Activated CD8-positive, alpha-beta memory T cell treated with anti-CD3 and anti-CD28 coated beads, Interleukin-2, amount 50 U/mL, for 4 hours (primary cell): ENCODE data around the gene EXD3.
A peak's percentile ranks its signal among the peaks of the same experiment; 100 is the strongest.

Experiments
- DNase-seq: peaks from one replicate; pipeline ENCODE4 v3.0.0-alpha.2; 2020

EXD3 gene

DNA sequence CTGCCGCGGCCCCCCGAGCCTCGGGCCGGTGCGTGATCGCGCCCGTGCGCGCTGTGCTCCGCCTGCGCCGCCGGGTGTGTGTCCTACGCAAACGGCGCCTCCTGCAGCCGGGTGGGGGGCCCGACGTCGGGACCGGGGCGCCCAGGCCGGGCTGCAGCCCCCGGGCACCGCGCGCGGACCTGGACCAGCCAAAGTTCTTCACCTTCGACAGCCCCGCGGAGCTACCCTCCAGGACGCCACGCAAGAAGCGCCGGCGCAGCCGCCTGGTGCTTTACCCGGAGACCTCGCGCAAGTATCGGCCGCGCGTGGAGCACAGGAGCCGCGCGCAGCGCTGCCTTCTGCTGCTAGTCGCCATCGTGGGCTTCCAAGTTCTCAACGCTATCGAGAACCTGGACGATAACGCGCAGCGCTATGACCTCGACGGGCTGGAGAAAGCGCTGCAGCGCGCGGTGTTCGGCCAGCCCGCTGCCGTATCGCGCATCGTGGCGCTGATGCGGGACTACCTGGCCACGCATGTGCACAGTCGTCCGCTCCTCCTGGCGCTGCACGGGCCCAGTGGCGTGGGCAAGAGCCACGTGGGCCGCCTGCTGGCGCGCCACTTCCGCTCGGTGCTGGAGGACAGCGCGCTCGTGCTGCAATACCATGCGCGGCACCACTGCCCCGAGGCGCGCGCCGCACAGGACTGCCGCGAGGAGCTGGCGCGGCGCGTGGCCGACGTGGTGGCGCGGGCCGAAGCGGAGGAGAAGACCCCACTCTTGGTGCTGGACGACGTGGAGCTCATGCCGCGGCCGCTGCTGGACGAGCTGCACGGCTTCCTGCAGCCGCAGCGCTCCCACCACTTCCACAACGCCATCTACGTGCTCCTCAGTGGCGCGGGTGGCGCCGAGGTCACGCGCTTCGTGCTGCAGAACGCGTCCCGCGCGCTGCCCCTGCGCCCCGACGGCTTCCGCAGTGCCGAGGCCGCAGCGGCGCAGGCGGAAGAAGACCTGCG is 143.9 kb downstream of the EXD3 start:
- DNase-seq: no peak

DNA sequence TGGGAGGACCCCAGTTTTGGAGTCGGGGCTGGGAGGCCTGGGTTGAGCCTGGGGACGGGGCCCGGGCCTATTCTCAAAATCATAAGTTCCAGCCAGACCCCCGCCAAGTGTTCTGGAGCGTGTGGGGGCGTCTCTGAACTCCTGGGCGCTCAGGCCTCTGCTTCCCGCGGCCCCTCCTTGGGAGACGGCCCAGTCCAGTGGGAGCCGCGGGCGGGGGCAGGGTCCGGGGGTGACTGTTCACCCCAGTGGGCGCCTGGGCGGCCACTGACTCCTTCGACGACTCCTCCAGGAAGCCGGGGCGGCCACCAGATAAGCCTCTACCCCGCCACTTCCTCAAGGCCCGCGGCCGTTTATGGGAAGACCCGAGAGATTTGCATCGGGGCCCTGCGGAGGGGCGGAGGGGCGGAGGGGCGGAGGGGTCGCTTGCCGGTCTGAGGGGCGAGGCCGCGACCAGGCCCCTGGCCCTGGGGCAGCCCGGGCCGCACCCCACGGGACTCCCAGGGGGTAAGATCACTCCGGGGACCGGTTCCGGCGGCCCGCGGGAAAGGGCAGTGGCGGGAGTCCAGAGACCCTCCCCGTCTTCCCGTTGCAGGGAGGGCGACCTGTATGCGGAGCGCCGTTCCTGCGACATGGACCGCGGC is 144.8 kb downstream of the EXD3 start:
- DNase-seq: no peak

DNA sequence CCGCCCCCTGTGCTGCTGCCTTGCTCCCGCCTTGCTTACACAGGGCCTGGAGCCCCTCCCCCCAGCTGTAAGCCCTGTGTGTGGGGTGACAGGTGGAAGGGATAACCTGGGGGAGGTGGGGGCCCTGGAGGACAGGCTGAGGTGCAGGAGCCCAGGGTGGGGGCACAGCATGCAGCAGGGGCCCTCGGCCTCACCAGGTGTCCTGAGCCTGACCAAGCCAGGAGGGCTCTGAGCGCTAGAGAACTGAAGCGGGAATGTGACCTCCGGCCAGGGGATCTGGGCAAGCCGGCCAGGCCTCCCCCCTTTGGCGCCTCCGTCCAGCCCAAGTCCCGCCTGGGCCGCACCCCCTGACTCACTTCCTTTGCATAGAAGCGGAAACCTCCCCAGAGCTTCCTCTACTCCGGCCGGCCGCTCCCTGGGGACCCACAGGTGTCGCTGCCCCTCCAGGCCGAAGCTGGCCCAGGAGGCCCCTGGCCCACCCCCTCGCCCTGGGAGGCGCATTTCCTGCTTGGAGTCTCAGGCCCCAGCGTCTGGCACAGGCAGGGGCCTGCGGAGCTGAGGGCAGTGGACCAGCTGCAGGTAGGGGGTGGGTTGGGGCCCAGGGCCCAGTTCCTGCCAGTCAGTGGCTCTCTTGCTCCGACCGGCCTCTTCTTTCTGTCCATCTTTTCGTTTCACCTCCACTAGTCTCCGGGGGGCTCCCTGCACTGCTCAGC is 145.5 kb downstream of the EXD3 start, which contains the start of gene TOR4A:
Gene TOR4A, plus strand, starts transcription at position 398 of the 713 bp plus-strand sequence. CDS start 964 bp downstream, outside the sequence.
- DNase-seq: no peak

DNA sequence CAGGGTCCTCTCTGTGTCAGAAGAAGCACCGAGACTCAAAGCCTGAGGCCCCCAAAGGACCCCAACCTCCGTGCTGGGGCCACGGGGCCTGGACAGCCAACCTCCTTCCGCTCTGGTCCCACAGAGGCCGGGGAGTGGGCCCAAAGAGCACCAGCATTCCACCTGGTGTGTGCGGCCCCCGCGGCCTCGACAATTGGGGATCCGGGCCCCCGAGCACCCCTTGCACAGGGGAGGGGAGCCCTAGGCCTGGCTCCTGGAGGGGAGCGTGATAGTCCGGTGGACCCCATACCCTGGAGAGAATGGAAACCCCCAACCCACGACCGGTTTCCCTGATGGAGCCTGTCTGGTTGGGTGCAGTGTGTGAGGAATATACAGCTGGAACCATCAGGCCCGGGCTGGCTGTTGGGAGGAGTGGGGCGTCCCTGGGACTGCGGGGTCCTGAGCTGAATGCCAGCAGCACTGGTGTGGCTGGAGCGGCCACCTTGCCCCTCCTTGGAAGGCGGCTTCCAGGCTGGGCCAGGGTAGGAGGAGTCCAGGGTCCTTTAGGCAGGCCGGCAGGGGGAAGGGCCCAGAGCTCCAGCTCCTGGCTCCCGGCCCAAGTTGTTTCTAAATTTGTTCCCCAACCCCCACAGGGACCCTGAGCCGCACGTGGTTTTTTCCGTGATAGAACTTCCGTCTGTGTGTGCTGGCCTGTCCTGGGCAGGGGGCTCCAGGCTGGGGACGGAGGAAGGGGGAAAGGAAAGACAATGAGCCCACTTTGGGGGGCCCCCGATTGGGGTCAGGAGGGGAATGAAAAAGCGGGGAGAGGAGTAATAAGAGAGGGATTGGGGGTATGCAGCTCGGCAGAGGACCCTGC is 146.3 kb downstream of the EXD3 start:
- DNase-seq: no peak

DNA sequence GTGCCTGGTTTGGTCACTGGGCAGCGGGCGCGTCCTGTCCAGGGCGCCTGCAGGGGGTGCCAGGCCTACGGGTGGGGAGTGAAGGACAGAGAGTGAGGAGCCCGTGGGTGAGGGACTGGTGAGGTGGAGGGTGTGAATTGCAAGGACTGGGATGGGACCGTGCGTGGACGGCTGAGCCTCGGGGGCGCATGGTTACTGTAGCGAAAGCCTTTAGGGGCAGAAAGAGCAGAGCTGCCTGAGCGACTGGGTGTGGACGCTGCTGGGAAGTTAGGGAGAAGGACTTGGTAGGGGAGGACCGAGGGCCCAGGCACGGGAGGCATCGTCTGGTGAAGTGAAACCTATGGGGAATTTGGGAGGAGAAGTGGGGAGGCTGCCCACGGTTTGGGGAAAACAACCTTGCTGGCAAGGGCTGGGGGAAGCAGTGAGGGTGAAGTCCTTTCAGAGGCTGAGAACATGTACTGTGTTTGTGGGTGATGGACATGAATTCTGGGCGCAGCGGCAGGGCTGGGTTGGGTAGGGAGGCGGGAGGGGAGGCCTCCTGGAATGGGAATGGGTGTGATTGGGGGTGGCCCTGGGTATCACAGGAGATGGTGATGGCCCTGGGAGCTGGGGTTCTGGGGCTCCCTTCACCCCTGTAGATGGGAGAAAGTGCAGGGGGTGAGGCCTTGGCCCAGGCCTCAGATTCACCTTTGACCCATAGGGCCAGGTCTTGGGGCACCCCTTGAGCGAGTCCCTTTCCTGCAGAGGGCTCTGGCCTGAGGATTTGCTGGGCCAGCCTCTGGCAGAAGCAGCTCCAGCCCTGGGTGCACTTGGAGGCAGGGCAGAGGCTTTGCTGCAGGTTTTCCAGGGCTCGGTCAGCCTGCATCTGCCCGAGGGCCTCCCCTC is 147.1 kb downstream of the EXD3 start:
- no peak for DNase-seq

DNA sequence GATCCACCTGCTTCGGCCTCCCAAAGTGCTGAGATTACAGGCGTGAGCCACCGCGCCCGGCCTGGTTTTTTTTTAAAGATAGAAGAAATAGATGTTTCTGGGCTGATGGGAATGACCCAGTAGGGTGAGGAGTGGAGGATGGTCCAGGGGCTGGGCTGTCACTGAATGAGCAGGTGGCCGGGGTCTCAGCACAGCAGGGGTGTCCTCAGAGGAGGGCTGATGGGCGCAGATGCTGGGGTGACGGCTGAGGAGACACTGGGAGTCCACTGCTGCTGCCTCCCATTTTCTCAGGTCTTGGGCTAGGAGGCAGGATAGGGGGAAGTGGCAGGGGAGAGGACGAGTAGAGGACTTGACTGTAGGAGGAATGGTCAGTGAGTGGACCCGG is 147.8 kb downstream of the EXD3 start:
- DNase-seq: no peak

DNA sequence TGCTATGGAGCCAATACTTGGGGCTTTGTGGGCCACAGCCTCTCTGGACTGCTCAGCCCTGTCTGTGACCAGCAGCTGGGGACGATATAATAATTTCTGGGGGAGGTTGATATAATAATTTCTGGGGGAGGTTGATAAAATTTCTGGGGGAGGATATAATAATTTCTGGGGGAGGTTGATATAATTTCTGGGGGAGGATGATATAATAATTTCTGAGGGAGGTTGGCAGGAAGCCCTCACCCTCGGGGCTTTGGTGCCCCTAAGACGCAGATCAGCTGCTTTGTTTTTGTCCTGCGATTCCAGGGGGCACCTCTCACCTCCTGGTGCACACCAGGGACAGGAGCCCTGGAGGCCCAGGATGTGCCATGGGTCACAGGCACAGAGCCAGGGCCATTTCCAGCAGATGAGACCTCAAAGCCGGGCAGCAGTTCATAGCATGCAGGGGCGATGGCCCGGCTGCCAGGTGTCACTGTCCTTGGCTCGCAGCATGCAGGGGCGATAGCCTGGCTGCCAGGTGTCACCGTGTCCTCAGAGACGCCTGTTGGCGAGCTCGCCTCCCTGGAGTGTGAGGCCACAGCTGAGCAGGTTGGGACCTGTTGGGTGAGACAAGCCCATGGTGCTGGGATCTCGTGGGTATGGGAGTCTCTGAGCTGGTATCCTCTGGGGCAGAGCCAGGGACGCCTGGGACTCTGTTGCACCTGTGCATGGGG is 149.2 kb downstream of the EXD3 start:
- DNase-seq: no peak

DNA sequence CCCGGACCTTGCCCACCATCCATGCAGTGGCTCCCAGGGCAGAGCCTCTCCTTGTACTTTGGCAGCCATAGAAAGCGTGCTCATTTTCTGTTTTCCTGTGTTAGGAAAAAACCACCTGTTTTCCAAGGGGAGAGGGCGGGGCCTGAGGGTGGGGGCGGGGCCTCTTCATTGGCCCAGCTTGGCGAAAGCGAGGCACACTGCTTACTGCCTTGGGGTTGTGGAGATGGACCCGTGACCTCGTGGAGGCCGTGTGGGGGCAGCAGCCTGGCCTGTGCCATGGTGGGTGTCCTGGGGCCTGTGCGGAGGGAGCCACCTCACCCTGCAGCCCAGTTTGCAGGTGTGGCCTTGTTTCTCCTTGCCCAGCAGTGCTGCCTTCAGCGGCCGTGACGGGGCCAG is 149.9 kb downstream of the EXD3 start:
- no peak for DNase-seq

DNA sequence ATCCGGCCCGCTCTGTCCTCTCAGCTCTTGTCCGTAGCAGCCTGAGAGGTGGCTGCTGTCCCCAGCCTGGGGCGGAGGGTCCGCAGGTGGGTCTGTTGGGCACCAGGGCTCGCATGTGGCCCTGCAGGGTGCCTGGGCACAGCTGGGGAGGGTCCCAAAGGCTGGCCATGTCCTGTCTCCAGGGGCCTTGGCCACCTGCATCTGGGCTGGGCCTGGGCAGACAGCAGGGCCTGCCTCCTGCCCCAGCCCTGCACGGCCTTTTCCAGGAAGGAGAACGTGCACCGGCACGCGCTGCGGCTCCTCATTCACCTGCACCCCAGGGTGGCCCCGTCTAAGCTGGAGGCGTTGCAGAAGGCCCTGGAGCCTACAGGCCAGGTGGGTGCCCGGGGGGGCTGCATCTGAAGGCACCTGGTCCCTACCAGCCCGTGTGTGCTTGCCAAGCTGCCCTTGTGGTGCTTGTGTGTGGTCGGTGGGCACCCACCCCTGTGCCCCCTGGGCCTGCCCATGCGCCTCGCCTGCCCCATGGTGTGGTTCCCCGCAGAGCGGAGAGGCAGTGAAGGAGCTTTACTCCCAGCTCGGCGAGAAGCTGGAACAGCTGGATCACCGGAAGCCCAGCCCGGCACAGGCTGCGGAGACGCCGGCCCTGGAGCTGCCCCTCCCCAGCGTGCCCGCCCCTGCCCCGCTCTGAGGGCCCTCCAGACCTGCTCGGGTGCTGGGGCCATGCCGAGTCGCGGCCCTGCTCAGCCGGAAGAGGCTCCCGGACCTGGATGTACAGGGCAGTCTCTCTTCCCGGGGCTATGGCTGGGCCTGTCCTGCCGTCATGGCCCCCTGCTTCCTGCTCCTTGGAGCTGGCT is 150.5 kb downstream of the EXD3 start:
- DNase-seq: no peak

DNA sequence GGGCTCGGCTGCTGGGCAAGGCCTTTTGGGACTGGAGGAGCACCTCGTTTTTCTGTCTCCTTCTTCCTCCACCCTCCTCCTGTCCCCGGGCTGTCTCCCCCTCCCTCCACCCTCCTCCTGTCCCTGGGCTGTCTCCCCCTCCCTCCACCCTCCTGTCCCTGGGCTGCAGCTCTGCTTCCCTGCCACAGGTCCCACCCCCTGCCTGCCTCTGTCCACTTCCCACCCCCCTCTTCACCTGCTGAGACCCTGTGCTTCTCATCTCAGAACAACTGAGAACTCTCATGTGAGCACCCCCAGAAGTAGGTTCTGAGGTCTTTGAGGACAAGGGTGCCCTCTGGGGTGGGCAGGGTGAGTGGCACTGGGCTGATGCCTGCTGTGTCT is 151.3 kb downstream of the EXD3 start:
- DNase-seq: no peak

DNA sequence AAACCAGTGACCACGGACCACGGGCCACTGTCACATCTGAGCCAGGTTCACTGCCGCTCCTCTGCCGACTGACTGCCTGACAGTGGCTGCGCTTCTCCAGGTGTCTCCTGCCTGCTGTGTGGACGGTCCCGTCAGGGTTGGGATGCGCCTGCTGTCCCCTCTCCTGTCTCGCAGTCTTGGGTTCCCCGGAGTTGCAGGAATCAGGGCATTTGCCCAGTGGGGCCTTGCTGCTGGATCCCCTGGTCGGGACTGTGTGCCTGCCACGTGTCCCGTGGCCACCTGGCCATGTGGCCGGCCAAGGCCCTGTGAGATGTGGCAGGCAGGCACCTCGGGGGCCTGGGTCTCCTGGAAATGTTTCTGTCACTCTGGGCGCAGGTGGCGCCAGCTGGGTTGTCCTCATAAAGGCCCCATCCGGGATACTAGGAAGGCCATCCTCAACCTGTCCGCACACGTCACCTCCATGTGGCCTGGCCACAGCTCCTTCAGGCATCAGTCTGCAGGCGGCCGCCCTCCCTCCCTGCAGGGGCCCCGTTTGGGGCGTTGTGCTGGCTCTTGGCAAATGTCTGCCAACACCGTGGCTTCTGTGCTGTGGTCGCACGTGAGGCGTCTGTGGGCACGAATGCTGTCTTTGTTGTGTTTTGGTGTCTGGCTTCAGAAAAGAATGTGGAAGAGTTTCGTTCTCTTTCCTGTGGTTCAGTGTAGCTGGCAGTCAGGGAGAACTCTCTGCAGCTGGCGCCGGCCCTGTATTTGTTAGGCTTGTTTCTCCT is 151.8 kb downstream of the EXD3 start:
- no peak for DNase-seq

DNA sequence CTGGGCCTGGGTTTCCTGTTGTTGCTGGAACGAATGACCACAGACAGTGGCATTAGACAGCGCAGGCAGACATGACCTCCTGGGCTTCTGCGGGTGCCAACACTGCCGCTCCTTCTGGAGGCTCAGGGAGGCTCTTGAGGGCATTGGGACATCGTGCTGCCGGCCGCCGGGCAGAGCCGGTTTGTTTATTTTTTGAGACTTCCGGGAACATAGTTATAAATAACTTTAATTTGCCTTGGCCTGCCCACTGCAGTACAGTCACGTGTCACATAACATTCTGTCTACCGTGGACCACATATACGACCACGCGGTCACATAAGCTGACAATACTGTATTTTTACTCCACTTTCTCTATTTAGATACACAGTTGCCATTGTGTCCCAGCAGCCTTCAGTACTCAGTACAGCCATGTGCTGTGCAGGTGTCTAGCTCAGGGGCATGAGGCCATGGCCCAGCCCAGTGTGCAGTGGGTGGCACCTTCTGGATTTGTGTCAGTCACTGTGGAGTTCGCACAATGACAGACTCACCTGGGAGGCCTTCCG is 153.7 kb downstream of the EXD3 start:
- DNase-seq: no peak

DNA sequence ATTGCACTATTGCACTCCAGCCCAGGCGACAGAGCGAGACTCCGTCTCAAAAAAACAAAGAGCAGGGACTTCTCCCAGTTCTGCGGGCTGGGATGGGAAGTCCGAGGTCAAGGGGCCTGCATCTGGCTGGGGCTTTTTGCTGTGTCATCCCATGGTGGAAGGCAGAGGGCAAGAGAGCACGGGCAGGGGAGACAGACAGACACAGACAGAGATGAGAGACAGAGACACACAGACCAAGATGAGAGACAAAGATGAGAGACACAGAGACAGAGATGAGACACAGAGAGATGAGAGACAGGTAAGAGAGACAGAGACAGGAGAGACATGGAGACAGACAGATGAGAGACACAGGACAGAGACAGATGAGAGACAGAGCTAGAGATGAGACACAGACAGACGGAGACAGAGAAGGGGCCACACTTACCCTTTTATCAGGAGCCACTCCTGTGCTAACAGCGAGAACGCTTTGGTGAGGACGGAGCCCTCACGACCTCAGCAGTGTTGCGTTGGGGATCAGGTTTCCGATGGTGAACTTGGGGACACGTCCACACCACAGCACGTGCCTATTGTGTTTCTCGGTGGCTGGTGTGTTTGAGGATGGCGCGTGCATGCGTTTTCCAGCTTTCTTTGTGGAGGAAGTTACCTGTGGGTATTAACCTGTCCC is 154.3 kb downstream of the EXD3 start:
- DNase-seq: no peak

DNA sequence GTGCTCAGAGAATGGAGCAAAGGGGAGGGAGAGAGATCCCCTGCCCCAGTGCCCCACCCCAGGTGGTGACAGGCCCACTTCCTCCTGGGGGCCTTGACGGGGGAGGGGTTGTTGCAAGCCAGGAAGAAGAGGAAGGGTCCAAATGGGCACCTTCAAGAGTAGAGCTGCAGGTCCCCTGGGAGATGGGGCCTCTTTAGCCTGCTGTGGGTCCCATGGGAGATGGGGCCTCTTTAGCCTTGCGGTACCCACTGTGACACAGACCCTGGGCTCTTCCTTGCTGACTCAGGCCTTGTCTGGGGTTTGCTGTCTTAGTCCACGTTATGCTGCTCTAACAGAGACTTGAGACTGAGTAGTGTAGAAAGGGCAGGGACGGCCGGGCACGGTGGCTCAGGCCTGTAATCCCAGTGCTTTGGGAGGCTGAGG is 155.0 kb downstream of the EXD3 start:
- DNase-seq: no peak

DNA sequence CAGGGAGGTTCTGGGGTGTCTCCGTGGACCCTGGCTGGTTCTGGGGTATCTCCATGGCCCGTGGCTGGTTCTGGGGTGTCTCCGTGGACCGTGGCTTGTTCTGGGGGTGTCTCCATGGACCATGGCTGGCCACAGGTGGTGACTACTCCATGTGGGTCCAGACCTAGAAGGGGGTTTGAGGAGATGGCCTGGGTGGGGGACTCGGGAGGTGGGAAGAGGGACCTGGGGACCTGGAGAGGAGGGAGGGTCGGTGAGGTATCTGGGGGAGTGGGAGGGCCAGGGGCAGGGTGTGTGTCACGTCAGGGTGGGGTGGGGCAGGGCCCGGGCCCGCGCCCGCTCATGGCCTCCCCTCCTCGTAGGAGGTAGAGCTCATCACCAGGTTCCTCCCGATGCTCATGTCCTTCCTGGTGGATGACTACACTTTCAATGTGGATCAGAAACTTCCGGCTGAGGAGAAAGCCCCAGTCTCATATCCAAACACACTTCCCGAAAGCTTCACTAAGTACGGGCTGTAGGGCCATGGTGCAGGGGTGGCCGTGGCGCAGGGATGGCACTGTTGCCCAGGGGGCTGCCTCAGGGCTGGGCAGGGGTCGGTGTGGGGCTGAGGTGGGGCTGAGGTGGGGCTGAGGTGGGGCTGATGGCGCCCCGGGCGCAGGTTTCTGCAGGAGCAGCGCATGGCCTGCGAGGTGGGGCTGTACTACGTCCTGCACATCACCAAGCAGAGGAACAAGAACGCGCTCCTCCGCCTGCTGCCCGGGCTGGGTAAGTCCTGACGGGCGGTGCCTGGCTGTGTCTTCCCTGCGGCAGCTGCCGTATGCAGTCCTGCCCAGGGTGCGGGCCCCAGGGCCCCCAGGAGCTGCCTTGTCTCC is 156.1 kb downstream of the EXD3 start:
- peak; percentile 15 for DNase-seq

DNA sequence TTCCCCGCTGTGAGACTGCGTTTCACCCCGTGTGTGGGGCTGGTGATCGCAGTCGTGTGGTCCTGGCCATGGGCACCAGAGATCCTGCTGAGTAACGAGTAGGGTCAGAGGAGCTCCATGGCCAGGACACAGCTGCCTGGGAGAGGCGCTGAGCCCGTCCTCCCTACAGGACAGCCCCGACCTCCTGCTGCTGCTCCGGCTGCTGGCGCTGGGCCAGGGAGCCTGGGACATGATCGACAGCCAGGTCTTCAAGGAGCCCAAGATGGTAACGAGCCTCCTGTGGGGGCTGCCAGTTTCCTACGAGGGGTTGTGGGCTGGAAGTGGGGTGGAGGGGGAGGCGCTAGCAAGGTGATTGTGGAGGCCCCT is 156.8 kb downstream of the EXD3 start:
- no peak for DNase-seq

DNA sequence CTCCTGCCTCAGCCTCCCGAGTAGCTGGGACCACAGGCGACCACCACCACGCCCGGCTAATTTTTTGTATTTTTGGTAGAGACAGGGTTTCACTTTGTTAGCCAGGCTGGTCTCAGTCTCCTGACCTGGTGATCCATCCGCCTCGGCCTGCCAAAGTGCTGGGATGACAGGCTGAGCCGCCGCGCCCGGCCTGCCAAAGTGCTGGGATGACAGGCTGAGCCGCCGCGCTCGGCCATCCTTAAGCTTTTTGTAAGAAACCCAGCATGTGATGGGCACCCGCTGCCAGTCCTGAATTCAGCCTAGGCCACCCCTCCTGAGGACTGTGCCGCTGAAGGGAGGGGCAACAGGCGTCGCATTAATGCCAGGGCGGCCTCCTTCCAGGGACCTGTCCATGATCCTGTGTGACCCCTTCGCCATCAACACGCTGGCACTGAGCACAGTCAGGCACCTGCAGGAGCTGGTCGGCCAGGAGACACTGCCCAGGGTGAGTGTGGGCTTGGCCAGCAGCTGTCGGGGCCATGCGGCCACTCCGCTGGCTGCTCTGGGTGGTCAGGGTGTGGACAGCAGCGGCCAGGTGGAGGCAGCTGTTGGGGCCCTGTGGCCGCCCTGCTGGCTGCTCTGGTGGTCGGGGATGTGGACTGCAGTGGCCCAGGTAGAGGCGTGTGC is 157.3 kb downstream of the EXD3 start:
- DNase-seq: no peak
